AG09319 (cell line): ENCODE results near the gene SRCAP.

Experiments
- DNase-seq: peaks from one replicate; pipeline ENCODE4 v3.0.0-alpha.2; 2010; ENCODE audit warnings: low read depth; ENCODE audit errors: extremely low read depth
- TF ChIP-seq, protein P1 (sequence below): IDR thresholded peaks from 2 replicates; pipeline ENCODE4 v1.5.1; 2011; ENCODE audit warnings: low read depth, mild to moderate bottlenecking, inconsistent platforms, low read length, moderate library complexity

Gene SRCAP

DNA sequence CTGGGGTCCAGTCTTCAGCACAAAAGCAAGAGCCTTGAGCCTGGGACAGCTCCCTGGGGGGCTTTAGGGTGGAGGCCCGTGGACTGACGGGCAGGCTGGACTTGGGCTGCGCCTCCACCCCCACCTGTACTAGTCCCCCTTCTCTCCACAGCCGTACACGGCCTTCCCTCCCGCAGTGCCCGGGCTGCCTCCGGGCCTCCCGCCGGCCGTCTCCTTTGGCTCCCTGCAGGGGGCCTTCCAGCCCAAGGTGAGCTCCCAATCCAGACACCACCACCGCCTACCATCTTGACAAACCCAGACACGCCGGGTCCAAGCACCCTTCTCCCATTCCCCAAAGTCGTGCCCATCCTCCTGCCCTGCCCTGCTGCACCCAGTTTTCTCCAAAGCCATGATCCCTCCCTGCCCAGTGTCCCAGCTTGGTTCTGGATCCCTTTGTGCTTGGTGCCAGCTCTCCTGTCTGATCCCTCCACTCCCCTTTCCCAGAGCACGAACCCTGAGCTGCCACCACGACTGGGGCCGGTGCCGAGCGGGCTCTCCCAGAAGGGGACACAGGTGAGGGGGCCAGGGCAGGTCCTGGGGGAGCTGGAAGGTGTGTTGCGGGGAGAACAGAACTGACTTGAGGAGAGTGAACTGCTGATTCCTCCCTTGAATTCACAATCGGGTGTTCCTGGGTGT, 33.7 kb upstream of the SRCAP start:
- DNase-seq, result no peak
- TF ChIP-seq, protein P1, sequence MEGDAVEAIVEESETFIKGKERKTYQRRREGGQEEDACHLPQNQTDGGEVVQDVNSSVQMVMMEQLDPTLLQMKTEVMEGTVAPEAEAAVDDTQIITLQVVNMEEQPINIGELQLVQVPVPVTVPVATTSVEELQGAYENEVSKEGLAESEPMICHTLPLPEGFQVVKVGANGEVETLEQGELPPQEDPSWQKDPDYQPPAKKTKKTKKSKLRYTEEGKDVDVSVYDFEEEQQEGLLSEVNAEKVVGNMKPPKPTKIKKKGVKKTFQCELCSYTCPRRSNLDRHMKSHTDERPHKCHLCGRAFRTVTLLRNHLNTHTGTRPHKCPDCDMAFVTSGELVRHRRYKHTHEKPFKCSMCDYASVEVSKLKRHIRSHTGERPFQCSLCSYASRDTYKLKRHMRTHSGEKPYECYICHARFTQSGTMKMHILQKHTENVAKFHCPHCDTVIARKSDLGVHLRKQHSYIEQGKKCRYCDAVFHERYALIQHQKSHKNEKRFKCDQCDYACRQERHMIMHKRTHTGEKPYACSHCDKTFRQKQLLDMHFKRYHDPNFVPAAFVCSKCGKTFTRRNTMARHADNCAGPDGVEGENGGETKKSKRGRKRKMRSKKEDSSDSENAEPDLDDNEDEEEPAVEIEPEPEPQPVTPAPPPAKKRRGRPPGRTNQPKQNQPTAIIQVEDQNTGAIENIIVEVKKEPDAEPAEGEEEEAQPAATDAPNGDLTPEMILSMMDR, result no peak

DNA sequence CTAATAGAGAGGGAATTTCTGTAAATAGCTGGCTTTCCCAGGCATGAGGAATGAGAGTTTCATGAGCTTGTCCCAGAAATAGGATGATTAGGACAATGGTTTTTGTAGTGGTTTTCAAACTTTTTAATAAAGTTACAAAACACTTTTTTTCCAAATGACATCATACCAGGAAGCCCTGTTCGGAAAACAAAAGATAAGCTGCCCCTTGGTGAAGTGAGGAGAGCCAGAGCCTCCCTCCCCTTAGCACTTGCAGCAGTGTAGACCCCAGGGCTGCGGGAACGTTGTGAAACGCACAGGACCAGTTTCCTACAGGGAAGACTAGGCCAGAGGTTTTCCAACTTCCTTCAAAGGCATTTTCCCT, 33.2 kb upstream of the SRCAP start:
- TF ChIP-seq, protein P1, result no peak
- DNase-seq, result no peak

DNA sequence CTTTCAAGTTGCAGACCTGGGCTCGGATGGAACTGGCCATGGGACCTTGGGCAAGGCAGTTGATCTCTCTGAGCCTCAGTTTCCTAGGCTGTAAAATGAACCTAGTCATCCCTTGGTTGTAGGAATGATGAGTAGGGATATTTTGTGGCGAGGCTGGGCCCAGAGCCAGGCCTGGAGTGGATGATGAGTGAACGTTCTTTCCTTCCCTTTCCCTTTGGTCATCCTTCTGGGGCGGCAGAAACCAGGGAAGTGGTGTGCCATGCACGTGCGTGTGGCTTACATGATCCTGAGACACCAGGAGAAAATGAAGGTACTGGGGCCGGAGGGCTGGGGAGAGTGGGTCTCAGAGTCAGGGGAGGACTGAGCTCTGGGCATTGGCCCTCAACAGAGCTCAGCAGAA, 32.3 kb upstream of the SRCAP start:
- TF ChIP-seq, protein P1, result no peak
- DNase-seq, result no peak

DNA sequence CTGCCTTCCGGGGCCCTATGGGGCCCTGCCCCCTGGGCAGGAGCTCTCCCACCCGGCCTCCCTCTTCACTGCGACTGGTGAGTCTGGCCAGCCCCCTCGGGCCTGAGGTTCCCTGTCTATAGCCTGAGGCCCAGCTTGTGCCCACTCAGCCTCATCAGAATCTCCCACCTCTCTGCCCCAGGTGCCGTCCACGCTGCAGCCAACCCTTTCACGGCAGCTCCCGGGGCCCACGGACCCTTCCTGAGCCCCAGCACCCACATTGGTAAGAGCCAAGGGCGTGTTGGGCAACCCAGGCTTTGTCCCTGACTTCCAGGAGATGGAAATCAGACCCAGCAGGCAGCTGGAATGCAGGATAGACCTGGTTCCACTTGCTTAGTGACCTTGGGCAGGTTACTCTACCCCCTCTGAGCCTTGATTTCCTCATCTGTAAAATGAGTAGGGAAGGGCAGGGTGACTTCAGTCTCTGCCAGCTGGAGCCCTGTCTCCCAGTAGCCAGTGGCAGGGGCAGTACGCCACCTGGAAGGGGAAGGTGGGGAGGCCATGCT, 31.5 kb upstream of the SRCAP start:
- TF ChIP-seq, protein P1, result no peak
- no peak for DNase-seq

DNA sequence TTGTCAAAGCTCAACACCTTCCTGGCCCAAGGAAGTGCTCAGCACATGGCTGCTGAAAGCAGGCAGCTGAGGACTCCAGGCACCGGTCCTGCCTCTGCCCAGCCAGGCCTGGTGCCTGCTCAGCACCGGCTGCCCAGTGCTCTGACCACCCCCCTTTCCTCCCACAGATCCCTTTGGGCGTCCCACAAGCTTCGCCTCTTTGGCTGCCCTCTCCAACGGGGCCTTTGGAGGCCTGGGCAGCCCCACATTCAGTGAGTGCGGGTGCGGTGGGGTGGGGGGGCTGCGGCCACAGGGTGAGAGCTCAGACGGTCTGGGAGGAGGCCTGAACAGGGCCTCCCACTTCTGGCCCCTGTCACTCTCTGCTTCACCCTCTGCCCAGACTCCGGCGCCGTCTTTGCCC, 30.6 kb upstream of the SRCAP start:
- no peak for DNase-seq
- TF ChIP-seq, protein P1, result no peak

DNA sequence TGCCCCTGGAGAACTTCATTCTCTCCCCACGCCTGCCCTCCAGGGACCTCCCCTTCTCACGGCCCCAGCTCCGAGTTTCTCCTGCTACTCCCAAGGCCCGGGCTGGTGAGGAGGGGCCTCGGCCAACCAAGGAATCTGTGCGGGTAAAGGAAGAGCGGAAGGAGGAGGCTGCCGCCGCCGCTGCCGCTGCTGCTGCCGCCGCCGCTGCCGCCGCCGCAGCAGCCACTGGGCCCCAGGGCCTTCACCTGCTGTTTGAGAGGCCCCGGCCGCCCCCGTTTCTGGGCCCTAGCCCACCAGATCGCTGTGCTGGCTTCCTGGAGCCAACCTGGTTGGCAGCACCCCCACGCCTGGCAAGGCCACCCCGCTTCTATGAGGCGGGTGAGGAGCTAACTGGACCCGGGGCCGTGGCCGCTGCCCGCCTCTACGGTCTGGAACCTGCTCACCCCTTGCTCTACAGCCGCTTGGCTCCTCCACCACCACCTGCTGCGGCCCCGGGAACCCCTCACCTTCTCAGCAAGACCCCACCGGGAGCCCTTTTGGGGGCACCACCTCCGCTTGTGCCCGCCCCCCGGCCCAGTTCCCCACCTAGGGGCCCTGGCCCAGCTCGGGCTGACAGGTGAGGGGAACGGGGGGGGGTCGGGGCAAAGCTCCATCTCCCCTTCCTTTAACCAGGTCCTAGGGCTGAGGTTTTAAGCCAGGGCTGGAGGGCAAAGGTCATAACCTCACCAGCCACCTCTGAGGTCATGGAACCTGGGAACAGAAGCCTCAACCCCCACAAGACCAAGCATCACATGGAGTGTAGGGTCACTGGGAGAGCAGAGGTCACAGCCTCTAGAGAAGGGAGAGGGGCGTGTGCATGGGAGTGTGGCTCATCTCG, 29.7 kb upstream of the SRCAP start:
- TF ChIP-seq, protein P1, result no peak
- no peak for DNase-seq
